HG03039 (cell line): ENCODE measurements around the gene TENM4.
"Not testable (repeated sequence)": the region's sequence is repeated elsewhere in the genome, so short reads cannot be mapped to it uniquely, and the experiment has no call there.

Experiments used
- ATAC-seq: cut with Tn5 transposase; IDR thresholded peaks from one replicate; pipeline ENCODE4 v1.9.1; 2021; ENCODE audit warnings: mild to moderate bottlenecking, moderate library complexity; ENCODE audit not compliant: unreplicated experiment

Gene TENM4

DNA sequence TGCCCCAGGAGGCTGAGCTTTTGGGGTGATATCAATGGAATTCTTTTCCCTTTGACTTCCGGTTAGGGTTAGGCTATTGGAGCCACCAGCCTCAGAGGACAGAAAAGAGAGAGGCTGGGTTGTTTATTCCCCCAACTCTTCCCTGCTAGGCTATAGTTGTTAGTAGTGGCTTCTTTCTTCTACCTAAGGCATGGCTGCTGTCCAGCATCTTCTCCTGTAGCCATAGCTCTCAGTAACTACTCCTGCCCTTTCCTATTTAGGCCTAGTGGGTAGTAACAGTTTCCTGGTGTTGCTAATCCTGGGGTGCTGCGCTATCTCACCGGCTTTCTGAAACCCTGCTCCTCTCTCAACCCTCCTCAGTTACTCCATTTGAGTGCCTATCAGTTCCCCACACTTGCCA lies 184.9 kb downstream of the TENM4 start:
- no peak for ATAC-seq

DNA sequence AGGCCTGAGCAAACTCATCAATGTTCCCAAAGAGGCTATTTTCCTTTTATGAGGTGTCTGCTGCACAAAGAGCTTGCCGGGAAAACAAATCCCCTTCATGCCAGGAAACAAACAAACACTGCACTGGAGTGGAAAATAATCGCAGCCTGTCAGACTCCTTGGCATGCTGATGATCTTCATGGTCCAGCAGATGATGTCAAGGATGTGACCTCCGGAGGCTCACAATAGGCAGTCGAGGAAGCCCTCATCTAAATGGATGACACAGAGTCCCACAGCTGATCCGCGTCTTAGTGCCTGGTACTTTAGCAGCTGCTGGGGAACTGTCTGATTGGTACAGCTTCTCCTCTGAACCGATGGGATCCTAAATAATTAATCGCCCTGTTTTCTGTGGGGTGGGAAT lies 187.6 kb downstream of the TENM4 start:
- ATAC-seq: no peak

GRCh38 chr11:79249295-79249993 lies 191.4 kb downstream of the TENM4 start:
- ATAC-seq: no peak

GRCh38 chr11:79244798-79245197 lies 196.0 kb downstream of the TENM4 start:
- no peak for ATAC-seq

- no peak for ATAC-seq
Observed at GRCh38 chr11:79244241-79244772, 196.5 kb downstream of the TENM4 start.

DNA sequence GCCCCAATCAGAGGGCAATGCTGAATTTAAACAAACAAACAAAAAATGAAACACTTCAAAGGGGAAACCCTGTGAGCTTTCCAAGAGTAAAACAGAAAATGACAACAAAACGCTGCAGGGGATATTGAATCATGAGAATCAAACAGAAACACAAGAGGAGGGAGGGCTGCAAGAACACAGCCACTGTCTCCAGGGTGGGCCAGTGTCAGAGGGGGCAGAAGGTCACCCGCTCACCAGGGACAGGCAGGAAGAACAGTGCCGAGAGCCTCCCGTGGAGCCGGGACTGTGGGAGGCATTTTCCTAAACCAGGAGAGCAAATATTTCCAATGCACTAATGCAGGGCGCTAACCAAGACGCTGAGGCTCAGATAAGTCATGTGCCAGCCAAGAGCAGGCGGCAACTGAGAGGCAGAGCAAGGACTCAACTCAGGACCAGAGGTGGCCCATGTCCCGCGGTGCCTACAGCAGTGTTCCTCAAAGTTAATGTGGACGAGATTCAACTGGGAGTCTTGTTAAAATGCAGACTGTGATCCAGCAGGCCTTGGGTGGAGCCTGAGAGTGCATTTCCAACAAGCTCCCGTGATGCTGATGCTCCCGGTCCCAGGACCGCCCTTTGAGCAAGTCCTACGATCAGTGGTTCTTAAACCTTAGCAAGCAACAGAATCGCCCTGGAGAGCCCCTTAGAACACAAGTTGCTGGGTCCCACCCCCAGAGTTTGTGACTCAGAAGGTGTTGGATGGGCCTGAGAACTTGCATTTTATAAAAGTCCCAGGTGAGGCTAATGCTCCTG lies 197.2 kb downstream of the TENM4 start:
- ATAC-seq: no peak

- no peak for ATAC-seq
Observed at GRCh38 chr11:79242616-79243015, 198.2 kb downstream of the TENM4 start.

GRCh38 chr11:79241852-79242241 lies 199.0 kb downstream of the TENM4 start:
- no peak for ATAC-seq

DNA sequence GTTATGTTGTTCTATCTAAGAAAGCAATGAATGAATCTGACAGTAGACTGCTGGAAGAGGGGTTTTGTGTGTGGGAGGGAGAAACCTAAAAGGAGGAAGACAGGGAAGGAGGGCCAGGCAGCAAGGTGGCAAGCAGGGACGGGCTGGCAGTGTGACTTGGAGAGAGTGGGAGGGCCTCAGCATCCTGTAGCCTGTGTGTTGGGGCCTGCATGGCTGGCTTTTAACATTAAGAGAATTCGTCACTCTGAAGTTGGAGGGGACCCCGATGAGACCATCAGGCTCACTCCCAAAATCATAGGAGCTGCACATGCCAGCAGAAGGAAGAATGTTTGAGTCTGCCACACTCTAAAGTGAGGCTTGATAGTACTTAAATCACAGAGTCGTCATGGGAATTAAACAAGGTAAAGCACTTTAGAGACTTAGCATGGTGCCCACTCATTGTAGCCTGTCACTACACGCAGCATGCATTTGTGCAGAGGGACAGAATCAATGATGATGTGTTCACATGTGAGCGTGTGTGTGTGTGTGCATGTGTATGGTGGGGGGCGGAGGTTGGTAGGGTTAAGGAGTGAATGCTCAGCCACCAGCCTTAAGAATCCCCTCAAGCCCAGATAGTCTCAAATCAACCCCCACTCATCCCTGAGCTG lies 199.5 kb downstream of the TENM4 start:
- no peak for ATAC-seq

GRCh38 chr11:79237703-79238102 lies 203.1 kb downstream of the TENM4 start:
- ATAC-seq: no peak

- no peak for ATAC-seq
Observed at GRCh38 chr11:79237091-79237490, 203.7 kb downstream of the TENM4 start.

DNA sequence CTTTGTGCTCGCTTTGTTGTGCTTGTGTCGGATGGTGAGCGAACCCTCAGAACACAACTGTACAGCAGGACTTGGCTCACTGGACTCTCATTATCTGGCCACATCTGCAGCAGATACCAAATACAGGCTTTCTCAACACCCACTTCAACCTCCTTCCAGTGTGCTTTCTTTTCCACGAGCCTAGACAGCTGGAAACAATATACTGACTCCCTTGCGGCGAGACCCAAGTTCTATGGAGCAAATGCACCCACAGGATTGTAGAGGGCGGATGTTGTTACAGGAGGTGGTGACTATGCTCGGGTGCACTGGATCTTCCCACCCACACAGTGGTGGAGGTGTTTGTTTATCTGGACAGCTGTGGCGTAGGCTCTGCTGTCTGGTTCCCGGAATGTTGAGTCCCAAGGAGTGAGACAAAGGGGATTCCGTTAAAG lies 204.3 kb downstream of the TENM4 start:
- no peak for ATAC-seq

DNA sequence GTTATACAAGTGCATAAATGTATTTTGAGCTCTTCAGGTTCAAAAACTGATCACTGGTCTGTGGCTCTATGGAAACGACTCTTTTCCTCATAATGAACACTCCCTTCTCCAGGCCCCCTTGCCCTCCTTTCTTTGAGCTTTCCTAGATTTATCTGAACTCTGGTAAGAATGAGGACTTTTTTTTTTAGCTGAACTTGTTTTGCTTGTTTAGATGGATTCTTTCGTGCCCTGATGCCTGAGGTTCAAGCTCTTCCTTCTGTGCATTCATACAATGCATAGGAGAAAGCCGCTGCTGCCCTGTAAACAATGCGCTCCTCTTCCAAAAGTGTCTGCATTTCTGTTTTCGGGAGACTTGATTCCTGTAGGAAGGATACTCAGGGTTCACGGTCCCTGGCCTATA lies 205.1 kb downstream of the TENM4 start:
- ATAC-seq: no peak

DNA sequence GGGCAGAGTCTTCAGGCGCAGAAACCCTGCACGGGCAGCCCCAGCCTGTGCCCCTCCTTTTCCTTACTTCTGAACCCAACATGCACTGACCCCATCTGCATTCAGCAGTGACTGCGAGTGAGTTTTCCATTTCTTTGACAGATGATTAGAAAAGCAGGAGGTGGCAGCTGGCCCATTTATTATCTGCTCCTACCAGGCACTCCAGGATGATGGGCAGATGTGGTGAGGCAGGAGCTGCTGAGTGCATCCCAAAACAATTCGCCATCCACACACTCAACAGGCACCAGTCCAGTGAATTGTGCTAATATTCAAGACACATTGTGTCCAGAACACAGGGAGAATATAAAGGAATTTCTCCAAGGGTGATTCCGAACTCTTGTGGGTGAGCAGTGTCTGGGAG lies 208.5 kb downstream of the TENM4 start:
- no peak for ATAC-seq

DNA sequence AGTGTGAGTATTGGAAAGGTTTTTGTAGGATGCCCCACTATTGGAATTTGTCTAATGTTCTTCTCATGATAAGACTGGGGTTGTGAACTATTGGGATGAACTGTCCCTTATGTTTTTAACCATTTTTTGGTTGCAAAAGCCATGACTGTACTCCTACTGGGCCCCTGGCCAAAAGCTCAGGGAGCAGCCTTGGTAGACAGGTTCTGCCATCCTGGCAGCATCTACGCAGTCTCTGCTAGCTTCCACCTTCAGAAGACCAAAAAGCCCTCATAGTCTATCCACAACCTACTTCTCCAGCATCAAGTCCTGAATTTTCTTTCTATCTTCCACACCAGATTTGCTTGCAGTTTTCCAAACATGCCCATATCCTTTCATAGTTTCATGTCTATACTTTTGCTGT lies 211.8 kb downstream of the TENM4 start:
- no peak for ATAC-seq

GRCh38 chr11:79227767-79228755 lies 212.8 kb downstream of the TENM4 start:
- ATAC-seq: no peak

DNA sequence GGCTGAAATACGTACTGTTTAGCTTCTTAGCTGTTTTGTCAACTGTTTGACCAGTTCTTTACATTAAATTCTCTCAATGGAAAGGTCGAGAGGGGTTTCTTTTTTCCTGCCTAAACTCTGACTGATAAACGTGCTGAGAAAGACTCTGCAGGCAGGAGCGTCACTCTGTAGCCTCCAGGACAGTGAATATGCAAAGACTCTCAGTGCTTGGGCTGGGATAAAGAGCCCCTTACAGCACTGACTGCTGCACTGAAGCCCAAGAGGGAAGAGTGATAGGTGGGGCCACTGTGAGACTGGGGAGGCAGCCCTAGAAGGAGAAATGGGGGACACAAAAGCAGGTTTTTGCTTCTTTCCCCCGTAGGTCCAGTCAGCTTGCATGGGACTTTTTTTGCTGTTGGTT lies 213.5 kb downstream of the TENM4 start:
- ATAC-seq: no peak

GRCh38 chr11:79226126-79226525 lies 214.7 kb downstream of the TENM4 start:
- no peak for ATAC-seq

DNA sequence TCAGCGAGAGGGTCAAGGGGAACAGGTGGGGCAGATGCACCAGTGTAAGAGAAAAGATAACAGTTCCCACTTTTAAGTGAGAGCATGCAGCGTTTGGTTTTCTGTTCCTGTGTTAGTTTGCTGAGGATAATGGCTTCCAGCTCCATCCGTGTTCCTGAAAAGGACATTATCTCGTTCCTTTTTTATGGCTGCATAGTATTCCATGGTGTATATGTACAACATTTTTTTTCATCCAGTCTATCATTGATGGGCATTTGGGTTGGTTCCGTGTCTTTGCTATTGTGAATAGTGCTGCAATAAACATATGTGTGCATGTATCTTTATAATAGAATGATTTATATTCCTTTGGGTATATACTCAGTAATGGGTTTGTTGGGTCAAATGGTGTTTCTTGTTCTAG lies 218.7 kb downstream of the TENM4 start:
- ATAC-seq: not testable (repeated sequence)

DNA sequence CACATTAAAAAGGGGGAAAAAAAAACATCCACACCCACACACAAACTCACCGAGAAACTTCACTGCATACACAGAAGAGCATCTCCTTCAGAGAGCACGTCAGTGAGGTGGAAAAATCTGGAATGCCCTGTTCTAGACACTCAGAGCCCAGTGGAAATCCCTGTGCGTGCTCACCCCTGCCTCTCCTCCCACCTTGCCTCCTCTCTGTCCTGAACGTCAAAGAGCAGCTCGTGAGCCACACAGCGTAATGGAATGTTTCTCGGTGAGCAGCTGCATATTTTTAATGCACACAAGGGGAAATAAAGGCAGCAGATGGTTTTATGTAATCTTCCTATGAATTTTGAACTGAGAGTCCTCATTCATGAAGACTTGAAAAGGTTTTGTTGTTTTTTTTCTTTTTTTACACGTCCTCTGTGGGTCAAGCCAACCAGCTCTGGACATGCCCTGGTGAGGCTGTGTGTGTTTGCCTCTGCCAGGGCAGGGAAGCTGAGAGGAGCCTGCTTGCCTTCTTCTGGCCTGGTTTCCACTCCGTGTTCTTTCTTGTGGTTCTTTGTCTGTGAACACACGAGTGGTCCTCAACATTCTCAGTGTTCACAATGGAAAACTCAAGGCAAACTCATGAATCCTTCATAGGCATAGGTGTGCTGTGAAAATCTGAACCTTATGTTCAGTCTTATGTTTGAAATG lies 219.2 kb downstream of the TENM4 start:
- no peak for ATAC-seq
